ES-I3 (cell line): ENCODE measurements around the gene RAD51B.

ENCODE experiments used
- H3K36me3 ChIP-seq: 2 replicates; pipeline ENCODE4 v1.6.1; 2013; ENCODE audit warnings: mild to moderate bottlenecking, low read length, control low read depth, moderate library complexity; ENCODE audit not compliant: insufficient read depth
- H3K4me1 ChIP-seq: 2 replicates; pipeline ENCODE4 v1.6.1; 2013; ENCODE audit warnings: mild to moderate bottlenecking, control low read depth, low read length; ENCODE audit not compliant: insufficient read depth
- H3K9ac ChIP-seq: 2 replicates; pipeline ENCODE4 v1.6.1; 2013; ENCODE audit warnings: low read depth, mild to moderate bottlenecking, low read length, moderate library complexity
- H3K9me3 ChIP-seq: 2 replicates; pipeline ENCODE4 v1.6.1; 2013; ENCODE audit warnings: mild to moderate bottlenecking, low read length, moderate library complexity; ENCODE audit not compliant: control insufficient read depth, insufficient read depth

Gene RAD51B

DNA sequence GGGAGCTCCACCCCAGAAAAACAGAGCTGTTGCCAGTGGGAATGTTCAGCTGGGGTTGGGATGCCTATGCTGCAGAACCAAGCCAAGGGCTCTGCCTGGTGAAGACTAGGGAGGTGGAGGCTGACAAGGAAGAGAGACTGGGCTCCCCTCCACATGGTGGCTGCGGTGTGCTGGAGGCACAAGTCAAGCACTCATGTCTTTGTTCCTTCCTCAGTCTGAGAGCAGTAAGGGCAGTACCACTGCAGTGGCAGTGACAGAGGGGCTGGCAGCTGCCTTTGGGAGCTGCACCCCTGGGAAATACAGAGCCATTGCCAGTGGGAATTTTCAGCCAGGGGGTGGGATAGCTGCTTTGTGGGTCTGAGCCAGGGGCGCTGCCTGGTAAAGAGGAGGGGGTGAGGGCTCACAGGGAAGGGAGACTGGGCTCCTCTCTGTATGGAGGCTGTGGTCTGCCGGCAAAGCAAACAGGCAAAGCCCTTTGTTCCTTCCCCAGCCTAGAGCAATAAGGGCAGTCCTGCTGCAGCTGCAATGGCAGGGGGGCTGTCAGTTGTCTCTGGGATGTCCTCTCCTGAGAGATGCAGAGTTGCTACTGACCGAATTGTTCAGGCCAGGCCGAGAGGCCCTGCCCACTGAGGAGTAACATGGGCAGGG, 255.9 kb downstream of the RAD51B start:
- Histone ChIP-seq H3K4me1 (peaks cover 18% of the 10 kb centered on the region), H3K36me3 (no peaks in the 10 kb centered on the region), H3K9me3 (no peaks in the 10 kb centered on the region), H3K9ac (no peak overlapping the region)

DNA sequence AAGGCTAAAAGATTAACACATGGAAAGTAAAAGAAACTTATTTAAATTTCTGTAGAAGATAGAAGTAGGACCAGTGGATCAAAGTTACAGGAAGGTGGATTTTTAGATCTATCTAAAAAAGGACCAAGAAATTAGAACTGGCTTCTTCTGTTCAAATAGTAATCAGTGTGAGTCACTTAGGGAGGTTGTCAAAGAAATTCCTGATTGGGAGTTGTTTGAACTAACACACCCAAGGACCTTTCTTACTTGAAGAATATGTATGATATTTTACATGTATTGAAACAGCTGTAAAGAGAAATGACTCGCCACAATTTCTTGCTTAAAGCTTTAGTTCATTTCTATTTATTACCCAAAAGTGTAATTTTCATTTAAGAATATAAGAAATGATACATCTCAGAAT, 256.9 kb downstream of the RAD51B start:
- peaks cover 18% of the 10 kb centered on the region for H3K4me1 ChIP-seq
- no peaks in the 10 kb centered on the region for H3K9me3 ChIP-seq
- H3K9ac ChIP-seq: no peak overlapping the region
- H3K36me3 ChIP-seq: no peaks in the 10 kb centered on the region

DNA sequence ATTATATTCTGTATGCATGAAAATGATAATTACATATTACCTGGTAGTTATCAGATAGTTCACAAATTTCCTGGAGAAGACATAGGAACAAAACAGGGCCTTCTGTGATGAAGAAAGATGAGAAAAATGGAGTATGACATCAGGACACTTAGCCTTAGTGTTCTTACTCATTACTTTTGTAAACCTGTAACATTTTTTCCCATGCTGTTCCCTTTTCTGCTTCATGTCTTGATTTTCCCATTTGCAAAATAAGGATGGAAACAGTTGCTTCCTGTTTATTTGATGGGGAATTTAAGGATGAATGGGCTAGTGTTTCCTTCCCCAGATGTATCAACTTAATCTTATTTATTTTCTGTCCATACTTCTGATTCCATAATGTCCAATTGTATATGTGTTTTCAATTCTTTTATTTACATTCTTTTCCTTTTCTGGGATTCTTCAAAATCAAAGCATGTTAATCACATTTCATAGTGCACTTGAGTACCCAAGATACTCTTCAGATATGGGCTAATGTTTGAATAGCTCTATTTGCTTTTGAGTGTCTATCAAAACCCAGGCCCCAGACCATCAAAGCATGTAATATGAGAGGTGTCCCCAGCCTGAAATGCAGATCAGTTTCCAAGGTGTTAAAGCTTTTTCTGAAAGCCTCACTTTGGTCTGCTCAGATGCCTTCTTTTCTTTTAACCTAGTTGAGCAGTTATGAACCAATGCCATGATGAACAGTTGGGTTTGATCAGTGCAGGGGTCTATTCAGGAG, 260.5 kb downstream of the RAD51B start:
- H3K36me3 ChIP-seq: no peaks in the 10 kb centered on the region
- peaks cover 14% of the 10 kb centered on the region for H3K4me1 ChIP-seq
- no peak overlapping the region for H3K9ac ChIP-seq
- H3K9me3 ChIP-seq: no peaks in the 10 kb centered on the region

DNA sequence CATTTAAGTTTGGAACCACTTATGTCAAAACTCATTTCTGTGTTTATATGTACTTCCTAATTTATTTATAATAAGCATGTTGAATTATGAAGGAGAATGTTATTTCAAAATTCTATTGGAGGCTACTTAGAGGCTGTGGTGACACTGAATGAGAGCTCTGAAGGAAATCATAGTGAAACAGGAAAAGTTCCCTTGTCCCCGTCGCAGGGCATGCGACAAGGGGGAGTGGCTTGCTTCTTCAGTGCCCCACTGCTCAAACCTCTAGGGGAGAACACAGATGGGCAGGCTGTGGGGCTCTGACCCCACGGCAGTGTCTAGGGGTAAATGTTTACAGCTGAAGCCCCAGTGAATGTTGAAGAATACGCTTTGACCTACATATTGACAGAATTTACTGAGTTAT, 261.9 kb downstream of the RAD51B start:
- no peak overlapping the region for H3K9ac ChIP-seq
- H3K36me3 ChIP-seq: no peaks in the 10 kb centered on the region
- no peaks in the 10 kb centered on the region for H3K9me3 ChIP-seq
- peaks cover 15% of the 10 kb centered on the region for H3K4me1 ChIP-seq

- H3K36me3 ChIP-seq: no peaks in the 10 kb centered on the region
- H3K9me3 ChIP-seq: no peaks in the 10 kb centered on the region
- H3K9ac ChIP-seq: no peak overlapping the region
- H3K4me1 ChIP-seq: peaks cover 15% of the 10 kb centered on the region
Measured at GRCh38 chr14:68082698-68083291, 263.2 kb downstream of the RAD51B start.

GRCh38 chr14:68084256-68084655, 264.7 kb downstream of the RAD51B start:
- Histone ChIP-seq H3K9me3 (no peaks in the 10 kb centered on the region), H3K36me3 (no peaks in the 10 kb centered on the region), H3K9ac (no peak overlapping the region), H3K4me1 (peaks cover 25% of the 10 kb centered on the region)

DNA sequence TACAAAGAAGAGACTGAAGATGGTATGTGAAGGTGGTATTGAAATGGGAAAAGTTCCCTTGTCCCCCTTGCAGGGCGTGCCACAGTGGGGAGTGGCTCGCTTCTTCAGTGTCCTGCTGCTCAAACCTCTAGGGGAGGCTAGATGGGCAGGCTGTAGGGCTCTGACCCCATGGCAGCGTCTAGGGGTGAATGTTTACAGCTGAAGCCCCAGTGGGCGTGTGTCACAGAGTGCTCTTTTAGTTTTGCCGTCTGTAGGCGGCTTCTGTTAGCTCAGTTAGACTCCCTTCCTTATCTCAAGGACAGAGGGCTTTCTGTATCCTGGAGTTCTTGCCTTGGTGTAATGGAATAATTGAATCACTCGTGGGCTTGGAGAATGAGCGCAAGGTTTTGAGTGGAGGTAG, 266.2 kb downstream of the RAD51B start:
- no peaks in the 10 kb centered on the region for H3K9me3 ChIP-seq
- no peak overlapping the region for H3K9ac ChIP-seq
- H3K4me1 ChIP-seq: peaks cover 21% of the 10 kb centered on the region
- no peaks in the 10 kb centered on the region for H3K36me3 ChIP-seq

DNA sequence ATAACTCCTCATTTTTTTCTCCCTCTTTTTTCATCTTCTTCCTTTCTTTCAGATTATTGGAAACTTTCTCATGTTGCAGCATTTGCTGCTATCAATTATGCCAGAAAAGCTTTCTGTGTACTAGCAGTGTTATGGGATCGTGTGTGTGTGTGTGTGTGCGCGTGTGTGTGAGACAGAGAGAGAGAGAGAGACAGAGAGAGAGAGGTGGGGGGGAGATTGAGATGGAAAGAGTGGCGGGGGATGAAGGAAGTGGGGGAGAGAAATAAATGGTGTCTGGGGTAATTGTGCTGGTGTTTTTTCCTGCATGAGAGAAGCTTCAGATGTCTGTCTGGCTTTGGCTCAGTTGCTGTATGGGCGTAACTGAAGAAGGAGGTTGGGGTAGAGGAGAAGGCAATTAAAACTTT, 268.9 kb downstream of the RAD51B start:
- H3K36me3 ChIP-seq: no peaks in the 10 kb centered on the region
- no peak overlapping the region for H3K9ac ChIP-seq
- H3K4me1 ChIP-seq: peaks cover 21% of the 10 kb centered on the region
- H3K9me3 ChIP-seq: no peaks in the 10 kb centered on the region

- Histone ChIP-seq H3K36me3 (no peaks in the 10 kb centered on the region), H3K9me3 (no peaks in the 10 kb centered on the region), H3K4me1 (peaks cover 21% of the 10 kb centered on the region), H3K9ac (no peak overlapping the region)
Measured at GRCh38 chr14:68089146-68089731, 269.7 kb downstream of the RAD51B start.

- peaks cover 6% of the 10 kb centered on the region for H3K9me3 ChIP-seq
- H3K9ac ChIP-seq: no peak overlapping the region
- H3K36me3 ChIP-seq: no peaks in the 10 kb centered on the region
- H3K4me1 ChIP-seq: 0 out of 2 replicates have a peak, but pooled peaks cover under 1% of the 10 kb centered on the region
Measured at GRCh38 chr14:68094158-68094557, 274.6 kb downstream of the RAD51B start.

DNA sequence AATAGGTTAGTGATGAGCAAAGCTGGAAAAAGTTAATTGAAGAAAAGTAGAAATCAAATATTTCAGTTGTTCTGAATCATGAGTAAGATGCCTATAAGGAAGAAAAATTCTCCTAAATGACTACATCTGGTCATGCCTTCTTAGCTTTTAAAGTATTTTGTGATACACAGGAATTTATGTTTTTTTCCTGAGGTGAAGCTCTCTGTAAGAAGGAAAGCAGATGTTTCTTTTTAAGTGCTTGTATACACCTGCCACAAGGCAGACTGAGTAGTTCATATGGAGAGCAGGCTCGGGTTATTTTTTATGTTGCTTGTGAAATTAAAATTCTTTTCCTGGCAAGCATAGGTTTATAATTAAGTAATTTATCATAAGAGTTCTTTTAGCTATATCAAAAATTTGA, 275.2 kb downstream of the RAD51B start:
- H3K36me3 ChIP-seq: no peaks in the 10 kb centered on the region
- no peak overlapping the region for H3K9ac ChIP-seq
- peaks cover 9% of the 10 kb centered on the region for H3K9me3 ChIP-seq
- H3K4me1 ChIP-seq: no peaks in the 10 kb centered on the region

DNA sequence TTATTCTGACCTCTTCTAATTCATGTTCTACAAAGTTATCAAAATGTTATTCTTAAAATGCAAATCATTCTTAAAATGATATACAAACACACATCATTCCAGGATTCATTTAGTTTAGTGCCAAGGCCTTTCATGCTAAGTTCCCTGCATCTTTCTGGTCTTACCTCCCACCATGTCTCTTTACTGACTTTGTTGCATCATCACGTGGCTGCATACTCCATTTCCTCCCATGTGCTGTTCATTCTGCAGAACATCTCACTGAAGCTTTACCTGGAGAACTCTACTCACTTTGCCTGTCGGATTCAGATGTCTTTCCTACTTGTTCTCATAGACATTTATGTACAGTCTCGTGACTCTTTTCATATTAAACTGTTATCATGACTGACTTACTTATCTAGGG, 278.1 kb downstream of the RAD51B start:
- Histone ChIP-seq H3K9ac (no peak overlapping the region), H3K36me3 (no peaks in the 10 kb centered on the region), H3K9me3 (peaks cover 21% of the 10 kb centered on the region), H3K4me1 (no peaks in the 10 kb centered on the region)

DNA sequence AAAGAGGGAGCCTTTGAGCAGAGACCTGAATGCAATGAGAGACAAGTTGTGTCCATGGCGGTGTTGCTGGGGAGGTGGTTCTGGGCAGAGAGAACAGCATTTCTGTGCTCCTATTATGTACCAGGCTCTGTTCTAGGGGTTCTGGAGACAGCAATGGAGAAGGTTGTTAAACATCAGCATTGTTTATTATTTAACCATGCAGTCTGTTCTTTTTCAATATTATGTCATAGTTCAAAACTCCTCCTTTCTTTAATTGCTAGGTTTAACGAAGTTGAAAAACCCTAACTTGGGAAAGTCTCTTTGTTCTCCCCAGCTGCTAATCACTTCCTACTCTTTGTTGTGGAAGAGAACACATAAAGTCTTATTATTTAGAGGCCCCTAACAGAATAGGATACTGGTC, 279.3 kb downstream of the RAD51B start:
- Histone ChIP-seq H3K9ac (no peak overlapping the region), H3K9me3 (peaks cover 21% of the 10 kb centered on the region), H3K36me3 (no peaks in the 10 kb centered on the region), H3K4me1 (no peaks in the 10 kb centered on the region)

- H3K36me3 ChIP-seq: no peaks in the 10 kb centered on the region
- H3K9ac ChIP-seq: no peak overlapping the region
- peaks cover 21% of the 10 kb centered on the region for H3K9me3 ChIP-seq
- peaks cover 3% of the 10 kb centered on the region; the same call in 1 of the 2 replicates for H3K4me1 ChIP-seq
Measured at GRCh38 chr14:68099495-68100045, 280.0 kb downstream of the RAD51B start.
